ENCODE measurements around the gene GHR. TPM values are rescaled to one million over a fixed set of nuclear protein-coding genes. Genes with fewer than 3 reads are reported as not detected.
"Not testable (repeated sequence)": the region's sequence is repeated elsewhere in the genome, so short reads cannot be mapped to it uniquely, and the experiment has no call there.

Gene GHR
- total RNA-seq, 6 donors from 2014 or later, result 3.0 to 7.4 (median 4.2) TPM

- no peaks in the 10 kb centered on the region for H3K9me3 ChIP-seq
- H3K27ac ChIP-seq, result no peak overlapping the region
- H3K4me1 ChIP-seq, result no peaks in the 10 kb centered on the region
- no peak for TF ChIP-seq CTCF (IDR thresholded peaks at IDR 0.05)
- no peak for TF ChIP-seq POLR2A (IDR thresholded peaks at IDR 0.05)
- no peak for TF ChIP-seq POLR2AphosphoS5 (IDR thresholded peaks at IDR 0.05)
- TF ChIP-seq EP300 (IDR thresholded peaks at IDR 0.05), result no peak
- H3K27me3 ChIP-seq, result no peaks in the 10 kb centered on the region
- H3K36me3 ChIP-seq, result peaks cover 0 to 3% (median 0%) of the 10 kb centered on the region in 4 donors
- no peak overlapping the region for H3K4me3 ChIP-seq
- DNase-seq, result no peak
- 71 to 84% methylated on average over 1 to 2 of the region's 2 CpGs for WGBS, 2 donors
- ATAC-seq (ENCODE audit: low FRiP score in 2 of 2), result no peak
Measured at GRCh38 chr5:42719034-42719433, 295.8 kb downstream of the GHR start.

DNA sequence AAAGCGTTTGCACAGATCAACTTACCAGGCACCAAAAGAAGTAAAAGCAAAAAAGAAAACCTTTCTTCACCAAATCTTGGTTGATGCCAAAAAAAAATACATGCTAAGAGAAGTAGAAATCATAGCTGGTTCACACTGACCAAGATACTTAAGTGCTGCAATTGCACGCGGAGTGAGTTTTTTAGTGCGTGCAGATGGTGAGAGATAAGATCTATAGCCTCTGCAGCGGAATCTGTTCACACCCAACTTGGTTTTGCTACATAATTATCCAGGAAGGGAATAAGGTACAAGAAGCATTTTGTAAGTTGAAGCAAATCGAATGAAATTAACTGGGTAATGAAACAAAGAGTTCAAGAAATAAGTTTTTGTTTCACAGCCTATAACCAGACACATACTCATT is 297.0 kb downstream of the GHR start:
- Histone ChIP-seq H3K4me1 (no peaks in the 10 kb centered on the region), H3K4me3 (no peak overlapping the region), H3K36me3 (peaks cover 0 to 3% (median 0%) of the 10 kb centered on the region in 4 donors), H3K27ac (no peak overlapping the region), H3K9me3 (no peaks in the 10 kb centered on the region), H3K27me3 (no peaks in the 10 kb centered on the region)
- TF ChIP-seq POLR2AphosphoS5 (IDR thresholded peaks at IDR 0.05) (no peak), EP300 (IDR thresholded peaks at IDR 0.05) (no peak), POLR2A (IDR thresholded peaks at IDR 0.05) (no peak), CTCF (IDR thresholded peaks at IDR 0.05) (no peak)
- DNase-seq (no peak), ATAC-seq (ENCODE audit: low FRiP score in 2 of 2) (no peak)
- 55 to 60% methylated on average over 6 of the region's 6 CpGs for WGBS, 2 donors

DNA sequence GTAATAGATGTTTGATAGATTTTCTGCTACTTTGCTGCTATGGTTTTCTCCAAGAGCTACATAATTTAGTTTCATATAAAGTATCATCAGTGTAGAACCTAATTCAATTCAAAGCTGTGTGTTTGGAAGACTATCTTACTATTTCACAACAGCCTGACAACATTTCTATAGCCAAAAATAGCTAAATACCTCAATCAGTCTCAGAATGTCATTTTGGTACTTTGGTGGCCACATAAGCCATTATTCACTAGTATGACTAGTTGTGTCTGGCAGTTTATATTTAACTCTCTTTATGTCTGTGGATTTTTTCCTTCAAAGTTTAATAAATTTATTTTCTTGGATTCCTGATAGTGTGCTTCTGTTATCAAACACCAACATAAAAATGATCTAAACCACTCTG is 298.2 kb downstream of the GHR start:
- no peak overlapping the region for H3K27ac ChIP-seq
- peaks cover 0 to 3% (median 0%) of the 10 kb centered on the region in 4 donors for H3K36me3 ChIP-seq
- no peaks in the 10 kb centered on the region for H3K27me3 ChIP-seq
- H3K9me3 ChIP-seq, result no peaks in the 10 kb centered on the region
- H3K4me1 ChIP-seq, result no peaks in the 10 kb centered on the region
- ATAC-seq (ENCODE audit: low FRiP score in 2 of 2), result no peak
- H3K4me3 ChIP-seq, result no peak overlapping the region
- TF ChIP-seq CTCF (IDR thresholded peaks at IDR 0.05) (no peak), POLR2AphosphoS5 (IDR thresholded peaks at IDR 0.05) (no peak), EP300 (IDR thresholded peaks at IDR 0.05) (no peak), POLR2A (IDR thresholded peaks at IDR 0.05) (no peak)
- DNase-seq, result no peak

GRCh38 chr5:42734531-42735058 is 311.4 kb downstream of the GHR start:
- not testable (repeated sequence) for H3K27me3 ChIP-seq; H3K27ac ChIP-seq; H3K4me3 ChIP-seq; H3K36me3 ChIP-seq; H3K4me1 ChIP-seq; ATAC-seq (ENCODE audit: low FRiP score in 2 of 2); DNase-seq; H3K9me3 ChIP-seq
- WGBS, 2 donors, result 90 to 96% methylated on average over 7 to 23 of the region's 24 CpGs

DNA sequence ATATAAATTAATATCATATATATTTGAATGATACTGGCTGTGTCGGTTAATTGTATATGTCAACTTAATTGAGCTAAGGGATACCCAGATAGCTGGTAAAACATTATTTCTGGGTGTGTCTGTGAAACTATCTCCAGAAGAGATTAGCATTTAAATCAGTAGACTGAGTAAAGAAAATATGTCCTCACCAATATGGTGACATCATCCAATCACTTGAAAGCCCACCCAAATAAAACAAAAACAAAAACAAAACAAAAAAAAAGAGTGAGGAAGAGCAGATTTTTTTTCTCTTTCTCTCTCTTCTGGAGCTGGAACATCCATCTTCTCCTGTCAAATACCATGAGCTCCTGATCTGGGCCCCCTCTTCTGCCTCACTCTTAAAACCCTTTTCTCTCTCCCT is 317.7 kb downstream of the GHR start:
- WGBS, 2 donors, result 96 to 97% methylated on average over 1 of the region's 1 CpG
- Histone ChIP-seq H3K4me1 (no peaks in the 10 kb centered on the region), H3K9me3 (no peaks in the 10 kb centered on the region), H3K4me3 (no peak overlapping the region), H3K27ac (no peak overlapping the region), H3K27me3 (no peaks in the 10 kb centered on the region), H3K36me3 (no peaks in the 10 kb centered on the region)
- no peak for TF ChIP-seq POLR2A (IDR thresholded peaks at IDR 0.05)
- no peak for TF ChIP-seq EP300 (IDR thresholded peaks at IDR 0.05)
- TF ChIP-seq CTCF (IDR thresholded peaks at IDR 0.05), result no peak
- no peak for TF ChIP-seq POLR2AphosphoS5 (IDR thresholded peaks at IDR 0.05)
- DNase-seq (no peak), ATAC-seq (ENCODE audit: low FRiP score in 2 of 2) (no peak)
